Ascending aorta (tissue), 2 donors: ENCODE data around the gene ZC3H7B. TPM values are rescaled to one million over a fixed set of nuclear protein-coding genes. Genes with fewer than 3 reads are reported as not detected.

Experiments
- DNase-seq, 2 donors: peaks; one replicate each; pipeline ENCODE4 v3.0.0-alpha.2; 2019; ENCODE audit warnings: low spot score in 2 of 2
- H3K27ac ChIP-seq, 2 donors: fragments of 200-600 bp; sonication (generic); one replicate each; pipeline ENCODE4 v1.5.1; 2016 to 2017; ENCODE audit warnings: mild to moderate bottlenecking in 1 of 2
- H3K27me3 ChIP-seq: fragments of 200-600 bp; sonication (generic); one replicate; pipeline ENCODE4 v1.5.1; 2017
- H3K36me3 ChIP-seq, 2 donors: fragments of 200-600 bp; sonication (generic); one replicate each; pipeline ENCODE4 v1.5.1; 2016
- H3K4me1 ChIP-seq, 2 donors: fragments of 200-600 bp; sonication (generic); one replicate each; pipeline ENCODE4 v1.5.1; 2016 to 2017; ENCODE audit warnings: mild to moderate bottlenecking in 1 of 2
- H3K4me3 ChIP-seq, 2 donors: fragments of 200-600 bp; sonication (generic); one replicate each; pipeline ENCODE4 v1.5.1; 2016 to 2017; ENCODE audit warnings: mild to moderate bottlenecking in 1 of 2
- H3K9me3 ChIP-seq, 2 donors: fragments of 200-600 bp; sonication (generic); one replicate each; pipeline ENCODE4 v1.5.1; 2016
- CTCF ChIP-seq, 3 experiments: fragments of 200-600 bp in 2 of 3; fragments of 450-650 bp in 1 of 3; sonication (generic) in 2 of 3; IDR thresholded peaks; one replicate each; pipeline ENCODE4 v1.5.1; 2016 to 2019; ENCODE audit warnings: antibody characterized with exemption in 3 of 3, mild to moderate bottlenecking in 1 of 3, moderate library complexity in 1 of 3
- intact Hi-C: fragments of 100-400 bp; cut with DNase I; formaldehyde crosslinking; loops from one replicate; pipeline ENCODE4 v1.15.1; 2023
- total RNA-seq: library from RNA; depleted of rRNA; stranded (reverse); fragments of >200 nt; gene quantifications from one replicate; pipeline ENCODE4 v1.1.0, GENCODE V29; 2016

Gene ZC3H7B
- total RNA-seq, 1 donor from 2014 or later = 54.9 TPM

GRCh38 chr22:41357191-41357590 is 55.9 kb downstream of the ZC3H7B start:
- H3K36me3 ChIP-seq = peaks cover 46 to 58% of the 10 kb centered on the region in 2 donors
- intact Hi-C loops = no loop called here

GRCh38 chr22:41358927-41359326 is 57.6 kb downstream of the ZC3H7B start:
- Histone ChIP-seq H3K4me3 (no peak overlapping the region), H3K27ac (no peak overlapping the region), H3K9me3 (no peaks in the 10 kb centered on the region), H3K27me3 (no peaks in the 10 kb centered on the region), H3K36me3 (peaks cover 38 to 42% of the 10 kb centered on the region in 2 donors), H3K4me1 (no peaks in the 10 kb centered on the region)
- no peak for DNase-seq
- intact Hi-C loops = no loop called here
- no peak for TF ChIP-seq CTCF (IDR thresholded peaks at IDR 0.05)

More at GRCh38 chr22:41357191-41357590, 55.9 kb downstream of the ZC3H7B start:
- no peaks in the 10 kb centered on the region for H3K27me3 ChIP-seq
- H3K4me1 ChIP-seq = no peaks in the 10 kb centered on the region
- H3K27ac ChIP-seq = no peak overlapping the region
- DNase-seq = no peak
- TF ChIP-seq CTCF (IDR thresholded peaks at IDR 0.05) = no peak
- no peaks in the 10 kb centered on the region for H3K9me3 ChIP-seq
- no peak overlapping the region for H3K4me3 ChIP-seq

GRCh38 chr22:41359376-41359775 is 58.1 kb downstream of the ZC3H7B start:
- H3K4me3 ChIP-seq = no peak overlapping the region
- DNase-seq = no peak
- H3K27me3 ChIP-seq = no peaks in the 10 kb centered on the region
- intact Hi-C loops = no loop called here
- no peak for TF ChIP-seq CTCF (IDR thresholded peaks at IDR 0.05)
- no peaks in the 10 kb centered on the region for H3K4me1 ChIP-seq
- H3K27ac ChIP-seq = no peak overlapping the region
- H3K9me3 ChIP-seq = no peaks in the 10 kb centered on the region
- peaks cover 36 to 37% of the 10 kb centered on the region in 2 donors for H3K36me3 ChIP-seq

GRCh38 chr22:41360126-41360525 is 58.8 kb downstream of the ZC3H7B start:
- Histone ChIP-seq H3K4me1 (no peaks in the 10 kb centered on the region), H3K4me3 (no peak overlapping the region), H3K36me3 (peaks cover 30 to 32% of the 10 kb centered on the region in 2 donors), H3K9me3 (no peaks in the 10 kb centered on the region), H3K27ac (no peak overlapping the region), H3K27me3 (no peaks in the 10 kb centered on the region)
- intact Hi-C loops = loop anchor here (2.0 kb wide), 1 partner anchor 69 kb away; no protein-coding TSS in a partner anchor
- no peak for DNase-seq
- TF ChIP-seq CTCF (IDR thresholded peaks at IDR 0.05) = no peak

GRCh38 chr22:41361716-41362310 is 60.5 kb downstream of the ZC3H7B start:
- Histone ChIP-seq H3K9me3 (no peaks in the 10 kb centered on the region), H3K27ac (no peak overlapping the region), H3K4me3 (no peak overlapping the region), H3K27me3 (no peaks in the 10 kb centered on the region), H3K36me3 (peaks cover 13 to 16% of the 10 kb centered on the region in 2 donors), H3K4me1 (peaks cover 0 to 3% of the 10 kb centered on the region in 2 donors)
- DNase-seq = no peak
- intact Hi-C loops = loop anchor here (2.0 kb wide), 1 partner anchor 67 kb away; no protein-coding TSS in a partner anchor
- TF ChIP-seq CTCF (IDR thresholded peaks at IDR 0.05) = no peak
